Pancreas (tissue), 10 donors: ENCODE measurements around the gene ZKSCAN3. TPM values are rescaled to one million over a fixed set of nuclear protein-coding genes. Genes with fewer than 3 reads are reported as not detected.

Experiments
- ATAC-seq, 4 donors: fragments of 200-7000 bp; cut with Tn5 transposase; one replicate each; pipeline versions ENCODE4 v1.8.0 to v1.9.1; 2020; ENCODE audit warnings: mild to moderate bottlenecking in 4 of 4, moderate library complexity in 4 of 4
- DNase-seq, 6 donors: peaks; one replicate each; pipeline ENCODE4 v3.0.0-alpha.2; 2020
- FAIRE-seq: peaks from 2 replicates; lab custom pipeline; 2012; peaks lifted over from hg19 to GRCh38; lab: Jason Lieb, UNC
- H3K27ac ChIP-seq, 4 donors: fragments of 200-600 bp; sonication (generic); 1 replicate in 3 of 4; 2 replicates in 1 of 4; pipeline versions ENCODE4 v1.5.0 to v1.8.0; 2020
- H3K27me3 ChIP-seq, 4 donors: fragments of 200-600 bp; one replicate each; pipeline ENCODE4 v1.8.0; 2021
- H3K36me3 ChIP-seq, 3 donors: fragments of 200-600 bp; sonication (generic) in 1 of 3; one replicate each; pipeline versions ENCODE4 v1.5.0 to v1.8.0; 2020 to 2021
- H3K4me1 ChIP-seq, 3 donors: fragments of 200-600 bp; one replicate each; pipeline ENCODE4 v1.8.0; 2021
- H3K4me3 ChIP-seq, 4 donors: fragments of 200-600 bp; sonication (generic) in 2 of 4; one replicate each; pipeline versions ENCODE4 v1.5.0 to v1.8.0; 2020 to 2021
- H3K9me3 ChIP-seq, 4 donors: fragments of 200-600 bp; one replicate each; pipeline ENCODE4 v1.8.0; 2021
- WGBS, 2 donors: extraction: QIAGEN DNeasy Blood & Tissue Kit; methylation state at CpG; one replicate each; pipeline ENCODE4 v1.1.7; 2013; 5-methylcytosine and 5-hydroxymethylcytosine counted together
- intact Hi-C, 3 donors: fragments of 100-400 bp; cut with DNase I; formaldehyde crosslinking; loops; one replicate each; pipeline versions ENCODE4 v1.11.1 to v1.14.2; 2022
- polyA plus RNA-seq, 2 donors: library from polyadenylated mRNA; stranded (reverse); fragments of 200-250 nt; gene quantifications; one replicate each; pipeline ENCODE4 v1.2.3, GENCODE V29; 2013
- total RNA-seq, 6 donors: library from RNA; stranded (reverse); fragmentation: NEBNext Ultra II Directional in 4 of 6; extraction: Animal tissue kit (Norgen Biotek cat#: 25700) in 4 of 6; gene quantifications; one replicate each; pipeline versions ENCODE4 v1.2.1 to v1.2.4, GENCODE V29; 2021 to 2023
- TF ChIP-seq, protein P1 (sequence below), 4 donors: fragments of 200-600 bp; sonication (generic) in 3 of 4; IDR thresholded peaks; one replicate each; pipeline versions ENCODE4 v1.5.0 to v1.8.0; 2021; ENCODE audit warnings: antibody characterized with exemption in 4 of 4
- donor health status: healthy with polysubstance abuse.
- donor health status: DM: no; HTN: no; CAD: no; lungs with moderate emphysema.
- donor health status: DM: no; HTN: no; CAD: no.
- donor health status: control.
- donor health status: control.
- donor health status: Bipolar disorder and iron deficiency.
- donor health status: DM: yes; HTN: yes; CAD: no.
- donor health status: DM: no; HTN: no; CAD: no.
- donor health status: DM: no; HTN: no; CAD: no.
- donor health status: DM: yes; HTN: yes; CAD: no.

Gene ZKSCAN3
- total and polyA plus RNA-seq, 8 donors = 1.2 to 5.0 (median 1.9) TPM

GRCh38 chr6:28330041-28330440 is 19.7 kb upstream of the ZKSCAN3 start:
- WGBS, 2 donors = 44 to 47% methylated on average over 1 of the region's 1 CpG
- TF ChIP-seq, protein P1, sequence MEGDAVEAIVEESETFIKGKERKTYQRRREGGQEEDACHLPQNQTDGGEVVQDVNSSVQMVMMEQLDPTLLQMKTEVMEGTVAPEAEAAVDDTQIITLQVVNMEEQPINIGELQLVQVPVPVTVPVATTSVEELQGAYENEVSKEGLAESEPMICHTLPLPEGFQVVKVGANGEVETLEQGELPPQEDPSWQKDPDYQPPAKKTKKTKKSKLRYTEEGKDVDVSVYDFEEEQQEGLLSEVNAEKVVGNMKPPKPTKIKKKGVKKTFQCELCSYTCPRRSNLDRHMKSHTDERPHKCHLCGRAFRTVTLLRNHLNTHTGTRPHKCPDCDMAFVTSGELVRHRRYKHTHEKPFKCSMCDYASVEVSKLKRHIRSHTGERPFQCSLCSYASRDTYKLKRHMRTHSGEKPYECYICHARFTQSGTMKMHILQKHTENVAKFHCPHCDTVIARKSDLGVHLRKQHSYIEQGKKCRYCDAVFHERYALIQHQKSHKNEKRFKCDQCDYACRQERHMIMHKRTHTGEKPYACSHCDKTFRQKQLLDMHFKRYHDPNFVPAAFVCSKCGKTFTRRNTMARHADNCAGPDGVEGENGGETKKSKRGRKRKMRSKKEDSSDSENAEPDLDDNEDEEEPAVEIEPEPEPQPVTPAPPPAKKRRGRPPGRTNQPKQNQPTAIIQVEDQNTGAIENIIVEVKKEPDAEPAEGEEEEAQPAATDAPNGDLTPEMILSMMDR (IDR thresholded peaks at IDR 0.05) = no peak
- intact Hi-C loops = no loop called here
- H3K4me1 ChIP-seq = no peaks in the 10 kb centered on the region
- H3K9me3 ChIP-seq = peaks cover 0 to 5% (median 0%) of the 10 kb centered on the region in 4 donors
- H3K36me3 ChIP-seq = peaks cover 10 to 25% (median 17%) of the 10 kb centered on the region in 3 donors
- no peak overlapping the region for H3K4me3 ChIP-seq
- no peak overlapping the region for H3K27ac ChIP-seq
- no peak for DNase-seq
- FAIRE-seq = no peak
- no peaks in the 10 kb centered on the region for H3K27me3 ChIP-seq
- ATAC-seq = no peak

DNA sequence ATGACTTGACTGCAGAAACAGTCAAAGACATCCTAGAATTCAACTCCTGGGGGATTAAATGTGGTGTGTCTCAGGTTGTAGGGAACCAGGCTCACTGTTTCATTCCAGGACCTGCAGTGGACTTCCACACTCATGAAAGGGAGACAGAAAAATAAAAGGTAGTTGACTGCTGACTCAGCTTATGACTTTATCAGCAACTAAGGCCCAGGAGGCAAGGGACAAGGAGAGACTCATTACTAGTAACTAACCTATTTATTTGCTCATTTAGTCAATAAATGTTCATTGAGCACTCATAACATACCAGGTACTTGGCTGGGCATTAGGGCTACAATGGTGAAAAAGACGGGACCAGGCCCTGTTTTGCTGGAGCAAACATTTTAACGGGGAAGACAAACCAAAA is 16.7 kb upstream of the ZKSCAN3 start:
- WGBS, 2 donors = 95 to 100% methylated on average over 2 of the region's 2 CpGs
- H3K4me1 ChIP-seq = peaks cover 0 to 6% (median 5%) of the 10 kb centered on the region in 3 donors
- no peak overlapping the region for H3K4me3 ChIP-seq
- FAIRE-seq (no peak), ATAC-seq (no peak), DNase-seq (no peak)
- H3K9me3 ChIP-seq = no peaks in the 10 kb centered on the region
- no peaks in the 10 kb centered on the region for H3K36me3 ChIP-seq
- no peak overlapping the region for H3K27ac ChIP-seq
- intact Hi-C loops = no loop called here
- TF ChIP-seq, protein P1 (IDR thresholded peaks at IDR 0.05) = no peak
- H3K27me3 ChIP-seq = no peaks in the 10 kb centered on the region

GRCh38 chr6:28333599-28334018 is 16.1 kb upstream of the ZKSCAN3 start:
- no peaks in the 10 kb centered on the region for H3K9me3 ChIP-seq
- ATAC-seq (no peak), DNase-seq (no peak), FAIRE-seq (no peak)
- WGBS, 2 donors = 93 to 100% methylated on average over 1 of the region's 1 CpG
- H3K27me3 ChIP-seq = no peaks in the 10 kb centered on the region
- H3K4me3 ChIP-seq = no peak overlapping the region
- TF ChIP-seq, protein P1 (IDR thresholded peaks at IDR 0.05) = no peak
- H3K27ac ChIP-seq = no peak overlapping the region
- H3K36me3 ChIP-seq = no peaks in the 10 kb centered on the region
- H3K4me1 ChIP-seq = peaks cover 0 to 6% (median 5%) of the 10 kb centered on the region in 3 donors
- intact Hi-C loops = no loop called here

- peak overlapping the region in 3 of 4 donors; percentile 31 to 63 (median 45) for H3K4me3 ChIP-seq
Observed at GRCh38 chr6:28334286-28335039, 15.3 kb upstream of the ZKSCAN3 start.

More at GRCh38 chr6:28334286-28335039, 15.3 kb upstream of the ZKSCAN3 start:
- intact Hi-C loops = no loop called here
- FAIRE-seq (no peak), DNase-seq (no peak), ATAC-seq (no peak)
- H3K27me3 ChIP-seq = no peaks in the 10 kb centered on the region
- H3K9me3 ChIP-seq = no peaks in the 10 kb centered on the region
- H3K36me3 ChIP-seq = no peaks in the 10 kb centered on the region
- H3K27ac ChIP-seq = peak overlapping the region; percentile 96 to 98 (median 97)
- TF ChIP-seq, protein P1 (IDR thresholded peaks at IDR 0.05) = no peak
- 77 to 79% methylated on average over 7 of the region's 7 CpGs for WGBS, 2 donors
- H3K4me1 ChIP-seq = peaks cover 0 to 6% (median 5%) of the 10 kb centered on the region in 3 donors
